WTC11 (cell line): Measurements from ENCODE around the gene TUBA4B.

ENCODE experiments used
- CTCF ChIP-seq: fragments of 200-600 bp; IDR thresholded peaks from 2 replicates; pipeline ENCODE4 v1.8.0; 2022; ENCODE audit warnings: antibody characterized with exemption
- TF ChIP-seq, protein P1 (sequence below): sonication (generic); formaldehyde crosslinking; IDR thresholded peaks from 2 replicates; pipeline ENCODE4 v1.8.0; 2022; ENCODE audit warnings: mild to moderate bottlenecking, missing genetic modification reagents

- no peak for TF ChIP-seq CTCF
- TF ChIP-seq, protein P1, sequence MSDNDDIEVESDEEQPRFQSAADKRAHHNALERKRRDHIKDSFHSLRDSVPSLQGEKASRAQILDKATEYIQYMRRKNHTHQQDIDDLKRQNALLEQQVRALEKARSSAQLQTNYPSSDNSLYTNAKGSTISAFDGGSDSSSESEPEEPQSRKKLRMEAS (CRISPR knock-in tag), result no peak
Measured at GRCh38 chr2:219213486-219214071, 39.5 kb upstream of the TUBA4B start.
